GM12878 (cell line): ENCODE measurements around the gene AOAH. TPM values are rescaled to one million over a fixed set of nuclear protein-coding genes. Genes with fewer than 3 reads are reported as not detected.

Experiments used
- ATAC-seq: fragments of 200-7000 bp; cut with Tn5 transposase; 3 replicates; pipeline ENCODE4 v1.9.1; 2020; ENCODE audit warnings: mild to moderate bottlenecking, moderate library complexity
- BruUV-seq: library from RNA; stranded (reverse); fragments of 400-500 nt; replicated peaks from 2 replicates; lab custom pipeline; 2021; lab: Mats Ljungman, UMichigan
- CTCF ChIA-PET: fragments of 300-600 bp; sonication (Branson Sonifier 250); formaldehyde crosslinking; extraction: SDS; loops from one replicate; lab custom pipeline; 2021; ENCODE audit warnings: inconsistent platforms; lab: Yijun Ruan, JAX
- POLR2A ChIA-PET: fragments of 350-600 bp; formaldehyde crosslinking; extraction: SDS; loops from one replicate; lab custom pipeline; 2021; ENCODE audit warnings: inconsistent platforms; lab: Charles Lee
- RAD21 ChIA-PET: fragments of 300-600 bp; sonication (Branson Sonifier 250); formaldehyde crosslinking; loops from one replicate; lab custom pipeline; 2023; ENCODE audit warnings: antibody characterized with exemption; ENCODE audit not compliant: unreplicated experiment; lab: Charles Lee
- SMC1A ChIA-PET: fragments of 300-600 bp; sonication (Branson Sonifier 250); formaldehyde crosslinking; loops from one replicate; lab custom pipeline; 2023; ENCODE audit not compliant: unreplicated experiment, uncharacterized antibody; lab: Charles Lee
- DNase-seq: peaks from one replicate; pipeline ENCODE4 v3.0.0-alpha.2; 2011; ENCODE audit warnings: low read depth, low spot score
- FAIRE-seq: peaks from 3 replicates; lab custom pipeline; 2011; peaks lifted over from hg19 to GRCh38; lab: Jason Lieb, UNC
- H2AFZ ChIP-seq: 2 replicates; pipeline ENCODE4 v1.6.0; 2011; ENCODE audit warnings: low read depth, low read length, control low read depth; ENCODE audit not compliant: control insufficient read depth
- H3K27ac ChIP-seq: 2 replicates; pipeline ENCODE4 v1.5.1; 2011; ENCODE audit warnings: control low read depth; ENCODE audit not compliant: control insufficient read depth, insufficient read depth
- H3K27me3 ChIP-seq, 2 experiments: replicated peaks in 1 of 2; 2 replicates each; pipeline versions ENCODE4 v1.6.0 to v1.6.1; 2011; ENCODE audit warnings: low read length in 1 of 2; ENCODE audit not compliant: control insufficient read depth in 2 of 2, insufficient read depth in 2 of 2
- H3K36me3 ChIP-seq, 2 experiments: 2 replicates each; pipeline ENCODE4 v1.5.1; 2011; ENCODE audit warnings: low read length in 1 of 2; ENCODE audit not compliant: control insufficient read depth in 2 of 2, insufficient read depth in 2 of 2
- H3K4me1 ChIP-seq: 2 replicates; pipeline ENCODE4 v1.6.1; 2011; ENCODE audit warnings: mild to moderate bottlenecking, low read length, moderate library complexity, mixed read lengths; ENCODE audit not compliant: control insufficient read depth, insufficient read depth
- H3K4me2 ChIP-seq: 2 replicates; pipeline ENCODE4 v1.6.0; 2011; ENCODE audit warnings: control low read depth; ENCODE audit not compliant: control insufficient read depth, insufficient read depth
- H3K4me3 ChIP-seq: fragments of 200-600 bp; sonication (generic); 2 replicates; pipeline ENCODE4 v1.5.1; 2016
- H3K79me2 ChIP-seq: 2 replicates; pipeline ENCODE4 v1.6.0; 2011; ENCODE audit warnings: low read length; ENCODE audit not compliant: control insufficient read depth, insufficient read depth
- H3K9ac ChIP-seq: 2 replicates; pipeline ENCODE4 v1.8.0; 2011; ENCODE audit warnings: low read length, control low read depth, mixed read lengths; ENCODE audit not compliant: control insufficient read depth, insufficient read depth
- H3K9me3 ChIP-seq: replicated peaks from 3 replicates; pipeline ENCODE4 v1.5.1; 2011; ENCODE audit warnings: mild to moderate bottlenecking, low read length; ENCODE audit not compliant: control insufficient read depth, insufficient read depth
- H4K20me1 ChIP-seq: 2 replicates; pipeline ENCODE4 v1.6.0; 2011; ENCODE audit not compliant: control insufficient read depth, insufficient read depth
- CBX5 ChIP-seq: sonication (generic); IDR thresholded peaks from 2 replicates; pipeline ENCODE4 v1.6.1; 2016; ENCODE audit warnings: low read depth, moderate library complexity, mild to moderate bottlenecking, inconsistent platforms
- CREB1 ChIP-seq: IDR thresholded peaks from 2 replicates; pipeline ENCODE4 v1.6.1; 2012; ENCODE audit warnings: low read depth, mild to moderate bottlenecking, inconsistent platforms
- FOXK2 ChIP-seq: fragments of 450-650 bp; IDR thresholded peaks from 2 replicates; pipeline ENCODE4 v1.6.1; 2017; ENCODE audit warnings: mild to moderate bottlenecking, moderate library complexity
- HCFC1 ChIP-seq: fragments of 150-350 bp; IDR thresholded peaks from 2 replicates; pipeline ENCODE4 v1.6.1; 2014; ENCODE audit warnings: low read length
- IKZF2 ChIP-seq, 2 experiments: fragments of 450-650 bp; IDR thresholded peaks; 2 replicates each; pipeline ENCODE4 v1.6.1; 2017; ENCODE audit warnings: mild to moderate bottlenecking in 2 of 2, moderate library complexity in 2 of 2
- IRF3 ChIP-seq: fragments of 450-650 bp; IDR thresholded peaks from 2 replicates; pipeline ENCODE4 v1.6.1; 2014; ENCODE audit warnings: mild to moderate bottlenecking
- RAD51 ChIP-seq: fragments of 450-650 bp; IDR thresholded peaks from 2 replicates; pipeline ENCODE4 v1.6.1; 2016; ENCODE audit warnings: moderate library complexity, mild to moderate bottlenecking, inconsistent platforms
- SP1 ChIP-seq: IDR thresholded peaks from one replicate; pipeline ENCODE4 v1.6.1; 2011; ENCODE audit warnings: low read depth, low read length
- ZNF24 ChIP-seq: fragments of 450-650 bp; IDR thresholded peaks from 2 replicates; pipeline ENCODE4 v1.6.1; 2017; ENCODE audit warnings: antibody characterized with exemption, mild to moderate bottlenecking
- WGBS: methylation state at CpG from one replicate; pipeline ENCODE4 v1.1.6; 2016; ENCODE audit warnings: low lambda C conversion rate; ENCODE audit not compliant: insufficient replicate concordance, insufficient coverage; ENCODE audit errors: missing lambda C conversion rate; 5-methylcytosine and 5-hydroxymethylcytosine counted together
- in situ Hi-C: fragments of 300-500 bp; cut with MboI; formaldehyde crosslinking; loops from 9 replicates; pipeline ENCODE4 v1.14.3; 2018; ENCODE audit warnings: mixed read lengths
- intact Hi-C: fragments of 100-400 bp; cut with micrococcal nuclease; formaldehyde crosslinking; loops from one replicate; pipeline ENCODE4 v1.14.2; 2022; ENCODE audit not compliant: unreplicated experiment
- polyA plus RNA-seq, 11 experiments: library from polyadenylated mRNA; depleted of rRNA in 4 of 11; unstranded in 6 of 11; stranded (reverse) in 5 of 11; fragments of >200 nt; fragmentation: Nextera tagmentation in 4 of 11; fragmentation: Illumina TruSeq in 1 of 11; extraction: Ambion mirVana in 4 of 11; extraction: Trizol in 1 of 11; gene quantifications; 1 replicate in 1 of 11; 2 replicates in 10 of 11; pipeline versions ENCODE4 v1.2.1 to v1.2.3, GENCODE V29; 2011 to 2016; ENCODE audit warnings: inconsistent platforms in 2 of 11, missing spikeins in 2 of 11, low read depth in 1 of 11
- total RNA-seq, 4 experiments: library from RNA; depleted of rRNA in 3 of 4; stranded (reverse); fragments of >200 nt in 3 of 4; fragmentation: Illumina TruSeq in 1 of 4; extraction: Trizol in 1 of 4; gene quantifications; 2 replicates each; pipeline versions ENCODE4 v1.2.1 to v1.2.3, GENCODE V29; 2013 to 2021
- TF ChIP-seq, protein P1 (sequence below): IDR thresholded peaks from 2 replicates; pipeline ENCODE4 v1.6.1; 2012; ENCODE audit warnings: low read depth, low read length, improper control_type of control experiment

AOAH gene
- total and polyA plus RNA-seq, 10 of the 15 experiments (the other 5 are each of a cell fraction or from before 2014, with no cell fraction given) = 0.32 to 2.8 (median 1.4) TPM

DNA sequence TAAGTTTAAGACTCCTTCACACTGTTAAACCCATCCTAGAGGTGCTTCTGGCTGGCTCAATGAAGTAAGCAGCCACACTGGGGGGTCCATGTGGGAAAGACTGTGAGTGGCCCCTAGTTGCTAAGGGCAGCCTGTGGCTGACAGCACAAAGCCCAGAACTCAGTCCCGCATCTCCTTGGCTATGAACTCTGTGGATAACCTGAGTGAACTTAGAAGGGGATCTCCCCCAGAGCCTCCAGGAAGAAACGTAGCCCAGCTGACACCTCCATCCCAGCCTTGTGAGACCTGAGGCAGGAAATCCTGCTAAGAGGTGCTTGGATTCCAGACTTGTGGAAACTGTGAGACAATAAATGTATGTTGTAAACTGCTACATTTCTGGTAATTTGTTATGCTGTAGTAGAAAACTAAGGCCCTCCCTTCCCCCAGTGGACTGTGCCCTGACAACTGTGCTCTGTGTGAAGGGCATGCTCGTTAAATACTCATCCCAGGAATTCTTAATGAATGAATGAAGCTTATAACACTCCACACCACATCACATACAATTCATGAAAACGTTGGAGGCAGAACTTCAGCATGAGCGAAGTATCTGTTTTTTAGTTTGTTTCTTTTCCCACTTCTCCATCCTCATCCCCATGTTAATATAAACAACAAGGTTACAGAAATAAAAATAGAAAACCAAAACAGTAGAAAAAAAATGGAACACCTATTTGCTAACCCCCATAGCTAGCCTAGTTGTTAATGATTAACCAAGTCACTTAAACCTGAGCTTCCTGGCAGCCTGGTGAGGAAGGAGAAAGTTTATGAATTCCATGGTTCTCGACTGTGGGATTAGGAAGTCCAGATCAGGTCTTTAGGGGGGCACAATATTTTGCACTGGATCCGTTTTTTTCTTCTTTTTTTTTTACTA, 36.8 kb upstream of the AOAH start (continued):
- TF ChIP-seq IRF3 (no peak), SP1 (no peak), CBX5 (no peak), ZNF24 (no peak)

DNA sequence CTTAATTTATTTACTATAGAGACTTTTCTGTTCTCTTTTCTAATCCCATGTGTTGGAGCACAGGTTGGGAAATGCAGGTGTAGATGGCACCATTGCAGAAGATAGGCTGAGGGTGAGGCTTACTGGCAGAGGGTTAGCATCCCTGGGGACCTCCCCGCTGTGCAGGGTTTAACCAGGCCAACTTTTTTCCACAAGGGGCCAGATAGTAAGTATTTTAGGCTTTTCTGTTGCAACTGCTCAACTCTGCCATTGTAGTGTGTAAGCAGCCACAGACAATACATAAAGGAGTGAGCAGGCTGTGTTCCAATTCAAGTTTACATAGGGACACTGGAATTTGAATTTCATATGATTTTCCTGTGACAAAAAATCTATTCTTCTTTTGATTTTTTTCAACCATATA, 34.6 kb upstream of the AOAH start:
- no peak for ATAC-seq
- TF ChIP-seq RAD51 (no peak), IKZF2 (IDR thresholded peaks at IDR 0.05) (no peak), CREB1 (no peak), FOXK2 (no peak), ZNF24 (no peak), HCFC1 (no peak)
- TF ChIP-seq, protein P1, sequence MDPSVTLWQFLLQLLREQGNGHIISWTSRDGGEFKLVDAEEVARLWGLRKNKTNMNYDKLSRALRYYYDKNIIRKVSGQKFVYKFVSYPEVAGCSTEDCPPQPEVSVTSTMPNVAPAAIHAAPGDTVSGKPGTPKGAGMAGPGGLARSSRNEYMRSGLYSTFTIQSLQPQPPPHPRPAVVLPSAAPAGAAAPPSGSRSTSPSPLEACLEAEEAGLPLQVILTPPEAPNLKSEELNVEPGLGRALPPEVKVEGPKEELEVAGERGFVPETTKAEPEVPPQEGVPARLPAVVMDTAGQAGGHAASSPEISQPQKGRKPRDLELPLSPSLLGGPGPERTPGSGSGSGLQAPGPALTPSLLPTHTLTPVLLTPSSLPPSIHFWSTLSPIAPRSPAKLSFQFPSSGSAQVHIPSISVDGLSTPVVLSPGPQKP = no peak
- WGBS = 56% methylated on average over 1 of the region's 1 CpG

More for the DNA sequence above, 34.6 kb upstream of the AOAH start:
- no peaks in the 10 kb centered on the region for H3K9me3 ChIP-seq
- DNase-seq (no peak), FAIRE-seq (no peak)
- intact Hi-C loops = no loop called here
- in situ Hi-C loops = no loop called here
- H3K9ac ChIP-seq = no peak overlapping the region
- H3K4me3 ChIP-seq = no peak overlapping the region
- ChIA-PET RAD21 (no interaction called here), POLR2A (no interaction called here), SMC1A (no interaction called here), CTCF (no interaction called here)
- H3K79me2 ChIP-seq = no peaks in the 10 kb centered on the region
- H3K4me2 ChIP-seq = no peak overlapping the region
- H2AFZ ChIP-seq = no peak overlapping the region
- no TSS peak for BruUV-seq
- no peak overlapping the region for H3K27ac ChIP-seq
- peaks cover 3% of the 10 kb centered on the region; the same call in 1 of the 2 replicates for H3K4me1 ChIP-seq
- H4K20me1 ChIP-seq = no peaks in the 10 kb centered on the region
- no peaks in the 10 kb centered on the region for H3K36me3 ChIP-seq
- no peaks in the 10 kb centered on the region for H3K27me3 ChIP-seq
